H1 (cell line): Measurements from ENCODE around the gene ADAMTS13. TPM values are rescaled to one million over a fixed set of nuclear protein-coding genes. Genes with fewer than 3 reads are reported as not detected.

Experiments used
- CTCF ChIA-PET: fragments of 300-600 bp; sonication (Branson Sonifier 250); formaldehyde crosslinking; loops from one replicate; lab custom pipeline; 2021; ENCODE audit not compliant: partially characterized antibody; lab: Charles Lee
- POLR2A ChIA-PET: fragments of 300-600 bp; sonication (Branson Sonifier 250); formaldehyde crosslinking; loops from one replicate; lab custom pipeline; 2021; ENCODE audit warnings: inconsistent platforms; ENCODE audit not compliant: partially characterized antibody; lab: Charles Lee
- DNase-seq, 2 experiments: peaks; one replicate each; pipeline versions ENCODE4 v3.0.0 to v3.0.0-alpha.2; 2010 to 2022; ENCODE audit warnings: low spot score in 2 of 2, low read depth in 1 of 2, mixed read lengths in 1 of 2
- FAIRE-seq: peaks from 2 replicates; lab custom pipeline; 2011; peaks lifted over from hg19 to GRCh38; lab: Jason Lieb, UNC
- H2AFZ ChIP-seq: 2 replicates; pipeline ENCODE4 v1.8.1; 2012; ENCODE audit warnings: low read length, inconsistent platforms
- H2AK5ac ChIP-seq: 2 replicates; pipeline ENCODE4 v1.6.1; 2013; ENCODE audit warnings: low read depth, low read length
- H2BK120ac ChIP-seq: replicated peaks from 2 replicates; pipeline ENCODE3; 2013; ENCODE audit warnings: low read depth, low read length, inconsistent platforms
- H2BK12ac ChIP-seq: 2 replicates; pipeline ENCODE4 v1.6.1; 2013; ENCODE audit warnings: low read depth, low read length
- H2BK15ac ChIP-seq: 2 replicates; pipeline ENCODE4 v1.6.1; 2013; ENCODE audit warnings: low read length
- H2BK20ac ChIP-seq: 2 replicates; pipeline ENCODE4 v1.6.1; 2013; ENCODE audit warnings: low read length
- H2BK5ac ChIP-seq: 2 replicates; pipeline ENCODE4 v1.6.1; 2013; ENCODE audit warnings: low read depth, low read length
- H3K14ac ChIP-seq: 2 replicates; pipeline ENCODE4 v1.6.1; 2013; ENCODE audit warnings: inconsistent platforms; ENCODE audit not compliant: insufficient read length
- H3K18ac ChIP-seq: 2 replicates; pipeline ENCODE4 v1.6.1; 2013; ENCODE audit warnings: low read length; ENCODE audit errors: extremely low read depth
- H3K23ac ChIP-seq: 2 replicates; pipeline ENCODE4 v1.6.1; 2013; ENCODE audit warnings: inconsistent platforms; ENCODE audit not compliant: insufficient read length
- H3K23me2 ChIP-seq: 2 replicates; pipeline ENCODE4 v1.6.1; 2013; ENCODE audit warnings: low read depth, low read length
- H3K27ac ChIP-seq: 2 replicates; pipeline ENCODE4 v1.6.1; 2011; ENCODE audit warnings: low read depth, low read length, inconsistent platforms
- H3K27me3 ChIP-seq, 4 experiments: replicated peaks in 1 of 4; 1 replicate in 1 of 4; 2 replicates in 3 of 4; pipeline versions ENCODE4 v1.6.1 to v1.8.1; 2011 to 2013; ENCODE audit warnings: low read length in 3 of 4, mild to moderate bottlenecking in 3 of 4, inconsistent platforms in 2 of 4, mixed read lengths in 2 of 4, moderate library complexity in 1 of 4; ENCODE audit not compliant: control insufficient read depth in 3 of 4, insufficient read depth in 3 of 4; ENCODE audit errors: extremely low read depth in 1 of 4
- H3K36me3 ChIP-seq, 4 experiments: 2 replicates each; pipeline versions ENCODE4 v1.6.1 to v1.8.1; 2011 to 2013; ENCODE audit warnings: mild to moderate bottlenecking in 4 of 4, low read length in 3 of 4, moderate library complexity in 2 of 4, control low read depth in 1 of 4, inconsistent platforms in 1 of 4; ENCODE audit not compliant: insufficient read depth in 4 of 4, control insufficient read depth in 2 of 4
- H3K4ac ChIP-seq: replicated peaks from 2 replicates; pipeline ENCODE3; 2013; ENCODE audit warnings: low read length, low read depth, mixed read lengths, inconsistent platforms; ENCODE audit not compliant: insufficient read length
- H3K4me1 ChIP-seq, 4 experiments: replicated peaks in 1 of 4; 1 replicate in 1 of 4; 2 replicates in 3 of 4; pipeline versions ENCODE4 v1.6.1 to v1.8.1; 2011 to 2013; ENCODE audit warnings: low read length in 3 of 4, inconsistent platforms in 2 of 4, mixed read lengths in 1 of 4; ENCODE audit not compliant: insufficient read depth in 4 of 4, control insufficient read depth in 3 of 4
- H3K4me2 ChIP-seq, 2 experiments: 2 replicates each; pipeline versions ENCODE4 v1.6.1 to v1.8.1; 2011 to 2013; ENCODE audit warnings: low read depth in 2 of 2, low read length in 2 of 2, control low read depth in 1 of 2, inconsistent platforms in 1 of 2, mild to moderate bottlenecking in 1 of 2; ENCODE audit not compliant: insufficient read depth in 1 of 2
- H3K4me3 ChIP-seq, 4 experiments: fragments of 200-600, 300-600 bp in 1 of 4; sonication (generic), shearing (Covaris generic), sonication (Bioruptor Twin) in 1 of 4; 2 replicates each; pipeline versions ENCODE4 v1.5.1 to v1.8.1; 2011 to 2016; ENCODE audit warnings: low read length in 4 of 4, low read depth in 3 of 4, control low read depth in 2 of 4, inconsistent platforms in 2 of 4, mild to moderate bottlenecking in 2 of 4, mixed read lengths in 1 of 4, moderate library complexity in 1 of 4; ENCODE audit not compliant: insufficient read depth in 2 of 4; ENCODE audit errors: extremely low read depth in 1 of 4
- H3K56ac ChIP-seq: replicated peaks from 2 replicates; pipeline ENCODE3; 2013; ENCODE audit warnings: low read depth, mild to moderate bottlenecking, mixed read lengths, low read length, inconsistent platforms; ENCODE audit not compliant: insufficient read length
- H3K79me1 ChIP-seq: 2 replicates; pipeline ENCODE4 v1.6.1; 2013; ENCODE audit warnings: low read depth, low read length, control low read depth
- H3K79me2 ChIP-seq, 2 experiments: 2 replicates each; pipeline versions ENCODE4 v1.6.1 to v1.8.1; 2012 to 2013; ENCODE audit warnings: low read length in 2 of 2, mild to moderate bottlenecking in 2 of 2, inconsistent platforms in 1 of 2; ENCODE audit not compliant: insufficient read depth in 2 of 2, control insufficient read depth in 1 of 2
- H3K9ac ChIP-seq, 4 experiments: replicated peaks in 1 of 4; 1 replicate in 1 of 4; 2 replicates in 3 of 4; pipeline versions ENCODE4 v1.6.1 to v1.8.1; 2011 to 2013; ENCODE audit warnings: low read depth in 3 of 4, low read length in 3 of 4, control low read depth in 2 of 4, mild to moderate bottlenecking in 2 of 4, moderate library complexity in 2 of 4, inconsistent platforms in 1 of 4; ENCODE audit errors: extremely low read depth in 1 of 4
- H3K9me3 ChIP-seq, 2 experiments: 2 replicates each; pipeline versions ENCODE4 v1.6.1 to v1.8.1; 2012 to 2013; ENCODE audit warnings: mild to moderate bottlenecking in 2 of 2, moderate library complexity in 2 of 2, control low read depth in 1 of 2, inconsistent platforms in 1 of 2, low read depth in 1 of 2, low read length in 1 of 2, mixed read lengths in 1 of 2; ENCODE audit not compliant: insufficient read depth in 2 of 2
- H4K20me1 ChIP-seq, 2 experiments: replicated peaks in 1 of 2; 2 replicates each; pipeline versions ENCODE3 to v1.8.1; 2011 to 2013; ENCODE audit warnings: inconsistent platforms in 2 of 2, low read length in 2 of 2, mild to moderate bottlenecking in 1 of 2; ENCODE audit not compliant: insufficient read depth in 2 of 2, control insufficient read depth in 1 of 2
- H4K5ac ChIP-seq: 2 replicates; pipeline ENCODE4 v1.6.1; 2013; ENCODE audit warnings: low read length, low read depth, mixed read lengths, inconsistent platforms; ENCODE audit not compliant: insufficient read length
- H4K8ac ChIP-seq: 2 replicates; pipeline ENCODE4 v1.8.0; 2013; ENCODE audit warnings: mild to moderate bottlenecking, moderate library complexity, low read length, inconsistent platforms; ENCODE audit not compliant: insufficient read depth; ENCODE audit errors: extremely low read depth
- H4K91ac ChIP-seq: replicated peaks from 2 replicates; pipeline ENCODE3; 2013; ENCODE audit warnings: low read length, mixed read lengths, inconsistent platforms; ENCODE audit not compliant: insufficient read length
- BRCA1 ChIP-seq: IDR thresholded peaks from 2 replicates; pipeline ENCODE4 v1.6.1; 2012; ENCODE audit warnings: low read depth, low read length, improper control_type of control experiment
- GABPA ChIP-seq: IDR thresholded peaks from 2 replicates; pipeline ENCODE4 v1.6.1; 2011; ENCODE audit warnings: mild to moderate bottlenecking, low read length, moderate library complexity, borderline replicate concordance; ENCODE audit not compliant: insufficient read depth
- SIX5 ChIP-seq: IDR thresholded peaks from 2 replicates; pipeline ENCODE4 v1.6.1; 2011; ENCODE audit warnings: mild to moderate bottlenecking, low read depth, low read length
- TCF12 ChIP-seq: IDR thresholded peaks from 2 replicates; pipeline ENCODE4 v1.6.1; 2011; ENCODE audit warnings: low read depth, mild to moderate bottlenecking, low read length
- WGBS, 2 experiments: shearing (Covaris generic) in 1 of 2; methylation state at CpG; one replicate each; pipeline versions ENCODE4 v1.1.6 to v1.1.7; 2013 to 2015; ENCODE audit warnings: low lambda C conversion rate in 2 of 2, mixed read lengths in 2 of 2, inconsistent platforms in 1 of 2, low coverage in 1 of 2, missing lambda C conversion rate in 1 of 2; ENCODE audit not compliant: insufficient replicate concordance in 2 of 2, insufficient coverage in 1 of 2, insufficient read length in 1 of 2; ENCODE audit errors: extremely low coverage in 1 of 2, missing lambda C conversion rate in 1 of 2; 5-methylcytosine and 5-hydroxymethylcytosine counted together
- polyA plus RNA-seq, 7 experiments: library from polyadenylated mRNA; depleted of rRNA in 3 of 7; stranded (reverse) in 5 of 7; unstranded in 2 of 7; fragments of >200 nt in 5 of 7; fragments of 200-250 nt in 2 of 7; gene quantifications; 1 replicate in 5 of 7; 2 replicates in 1 of 7; 4 replicates in 1 of 7; pipeline versions ENCODE4 v1.2.1 to v1.2.3, GENCODE V29; 2011 to 2013; ENCODE audit warnings: missing spikeins in 2 of 7, mixed read lengths in 2 of 7
- total RNA-seq: library from RNA; stranded (reverse); fragmentation: NEBNext Ultra II Directional; extraction: Animal tissue kit (Norgen Biotek cat#: 25700); gene quantifications from 2 replicates; pipeline ENCODE4 v1.2.1, GENCODE V29; 2021
- TF ChIP-seq, protein P1 (sequence below): IDR thresholded peaks from 2 replicates; pipeline ENCODE4 v1.6.1; 2011; ENCODE audit warnings: low read length, improper control_type of control experiment

Gene ADAMTS13
- total and polyA plus RNA-seq, 2 of the 8 experiments (the other 6 are each of a cell fraction or from before 2014, with no cell fraction given) = 4.4 to 5.8 TPM

DNA sequence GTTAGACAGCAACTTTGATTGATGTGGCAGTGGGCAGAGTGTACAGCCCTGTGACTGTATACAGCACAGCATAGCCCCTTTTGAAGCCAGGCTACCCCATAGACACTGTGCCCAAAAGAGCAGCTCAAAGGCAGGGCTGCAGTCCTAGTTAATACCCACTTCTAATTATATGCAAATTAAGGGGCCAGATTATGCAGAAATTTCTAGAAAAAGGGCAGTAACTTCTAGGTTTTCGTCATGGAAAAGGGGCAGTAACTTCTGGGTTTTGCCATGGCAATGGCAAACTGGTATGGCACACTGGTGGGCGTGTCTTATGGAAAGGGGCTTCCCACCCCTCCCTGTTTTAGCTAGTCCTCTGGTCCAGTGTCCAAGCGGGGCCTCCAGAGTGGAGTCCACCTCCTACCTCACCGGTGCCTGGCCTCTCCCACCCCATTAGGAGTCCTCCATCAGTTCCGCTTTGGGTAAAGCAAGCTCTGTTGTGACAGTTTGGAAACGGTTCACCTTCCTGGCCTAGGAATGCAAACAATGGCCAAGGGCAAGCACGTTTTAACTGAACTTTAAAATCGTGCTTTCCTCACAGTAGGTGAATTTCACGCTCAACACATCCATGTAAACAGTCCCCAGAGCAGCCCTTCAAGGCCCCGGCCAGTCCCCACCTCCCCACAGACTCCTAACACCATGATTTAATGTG, 5.6 kb downstream of the ADAMTS13 start:
- CTCF ChIA-PET = interaction anchor here (0.6 to 1.2 kb wide), 3 partner anchors 11 to 254 kb away, joined by 3 to 4 read pairs (median 3); no protein-coding TSS in a partner anchor
- POLR2A ChIA-PET = interaction anchor here (0.8 to 1.9 kb wide), 8 partner anchors 9 to 78 kb away, joined by 3 to 19 read pairs (median 6); partner anchors contain the start of genes CACFD1 and REXO4
- peak overlapping the region; percentile 31 to 65 (median 42) for H3K4me3 ChIP-seq

More for the DNA sequence above, 5.6 kb downstream of the ADAMTS13 start:
- H4K8ac ChIP-seq = no peak overlapping the region
- H3K56ac ChIP-seq = no peak overlapping the region
- peak overlapping the region in 1 of 4 experiments; percentile 16; a peak in 1 of 7 replicates for H3K9ac ChIP-seq
- no peak overlapping the region for H3K23ac ChIP-seq
- no peak overlapping the region for H3K27ac ChIP-seq
- no peaks in the 10 kb centered on the region for H3K79me2 ChIP-seq
- peak; percentile 78 for FAIRE-seq
- H3K23me2 ChIP-seq = peaks cover 7% of the 10 kb centered on the region; the same call in 1 of the 2 replicates
- H3K36me3 ChIP-seq = no peaks in the 10 kb centered on the region
- no peak overlapping the region for H2AFZ ChIP-seq
- H3K4me2 ChIP-seq = peak overlapping the region; percentile 63 to 90
- H2BK120ac ChIP-seq = no peak overlapping the region
- no peaks in the 10 kb centered on the region for H3K9me3 ChIP-seq
- no peak overlapping the region for H2BK5ac ChIP-seq
- peak overlapping the region; percentile 78 for H4K91ac ChIP-seq
- no peak overlapping the region for H3K14ac ChIP-seq
- H3K18ac ChIP-seq = peak overlapping the region; percentile 32
- no peaks in the 10 kb centered on the region for H4K20me1 ChIP-seq
- H3K27me3 ChIP-seq = peaks cover 0 to 11% (median 4%) of the 10 kb centered on the region in 4 experiments; a peak in 5 of 7 replicates
- peaks cover 0 to 4% (median under 1%) of the 10 kb centered on the region in 4 experiments; a peak in 3 of 7 replicates for H3K4me1 ChIP-seq
- H2BK15ac ChIP-seq = no peak overlapping the region
- no peak overlapping the region for H4K5ac ChIP-seq
- no peak for DNase-seq
- H3K4ac ChIP-seq = peak overlapping the region; percentile 17
- WGBS, 2 experiments = 50% methylated on average over 10 of the region's 10 CpGs; no CpG with 5 or more reads in 1 of the 2 experiments
- H2BK20ac ChIP-seq = peak overlapping the region; percentile 43; the same call in 1 of the 2 replicates
- no peak overlapping the region for H2BK12ac ChIP-seq
- no peak overlapping the region for H2AK5ac ChIP-seq
- H3K79me1 ChIP-seq = no peaks in the 10 kb centered on the region
- TF ChIP-seq, protein P1, sequence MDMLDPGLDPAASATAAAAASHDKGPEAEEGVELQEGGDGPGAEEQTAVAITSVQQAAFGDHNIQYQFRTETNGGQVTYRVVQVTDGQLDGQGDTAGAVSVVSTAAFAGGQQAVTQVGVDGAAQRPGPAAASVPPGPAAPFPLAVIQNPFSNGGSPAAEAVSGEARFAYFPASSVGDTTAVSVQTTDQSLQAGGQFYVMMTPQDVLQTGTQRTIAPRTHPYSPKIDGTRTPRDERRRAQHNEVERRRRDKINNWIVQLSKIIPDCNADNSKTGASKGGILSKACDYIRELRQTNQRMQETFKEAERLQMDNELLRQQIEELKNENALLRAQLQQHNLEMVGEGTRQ = no peak
- TF ChIP-seq SIX5 = no peak
- no peak for TF ChIP-seq GABPA
- no peak for TF ChIP-seq BRCA1
- TF ChIP-seq TCF12 = no peak
